Neural progenitor cell (in vitro differentiated cells): ENCODE results near the gene SNRPB2.

Source experiments
- CTCF ChIP-seq: fragments of 200-600 bp; sonication (generic); IDR thresholded peaks from 2 replicates; pipeline ENCODE4 v1.5.1; 2017; ENCODE audit warnings: antibody characterized with exemption, mild to moderate bottlenecking
- EZH2 ChIP-seq: fragments of 200-600 bp; sonication (generic); IDR thresholded peaks from 2 replicates; pipeline ENCODE4 v1.6.1; 2017; ENCODE audit warnings: antibody characterized with exemption, mild to moderate bottlenecking, moderate library complexity
- EZH2phosphoT487 ChIP-seq: fragments of 200-600 bp; sonication (generic); IDR thresholded peaks from 2 replicates; pipeline ENCODE4 v1.6.1; 2017; ENCODE audit warnings: antibody characterized with exemption

DNA sequence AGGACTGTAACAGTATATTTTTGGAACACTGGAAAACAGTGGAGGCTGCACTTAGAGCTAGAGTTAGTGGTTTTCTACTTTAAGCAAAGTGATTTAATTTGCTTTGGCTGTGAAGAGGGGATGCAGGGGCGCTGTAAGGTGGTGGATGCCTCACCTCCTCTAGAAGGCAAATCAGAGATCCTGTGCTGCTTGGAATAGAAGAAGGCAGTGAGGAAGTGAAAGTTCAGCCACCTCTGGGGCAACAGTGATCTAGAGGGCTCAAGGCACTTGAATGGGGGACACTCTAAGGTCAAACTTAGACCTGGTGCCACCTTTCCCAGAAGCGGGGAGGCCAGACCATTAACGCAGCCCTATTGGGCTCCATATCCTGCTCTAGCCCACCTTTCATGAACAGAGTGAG is 19.0 kb upstream of the SNRPB2 start:
- TF ChIP-seq CTCF: no peak
- no peak for TF ChIP-seq EZH2
- no peak for TF ChIP-seq EZH2phosphoT487
